ENCODE measurements around the gene MYL9.

DNA sequence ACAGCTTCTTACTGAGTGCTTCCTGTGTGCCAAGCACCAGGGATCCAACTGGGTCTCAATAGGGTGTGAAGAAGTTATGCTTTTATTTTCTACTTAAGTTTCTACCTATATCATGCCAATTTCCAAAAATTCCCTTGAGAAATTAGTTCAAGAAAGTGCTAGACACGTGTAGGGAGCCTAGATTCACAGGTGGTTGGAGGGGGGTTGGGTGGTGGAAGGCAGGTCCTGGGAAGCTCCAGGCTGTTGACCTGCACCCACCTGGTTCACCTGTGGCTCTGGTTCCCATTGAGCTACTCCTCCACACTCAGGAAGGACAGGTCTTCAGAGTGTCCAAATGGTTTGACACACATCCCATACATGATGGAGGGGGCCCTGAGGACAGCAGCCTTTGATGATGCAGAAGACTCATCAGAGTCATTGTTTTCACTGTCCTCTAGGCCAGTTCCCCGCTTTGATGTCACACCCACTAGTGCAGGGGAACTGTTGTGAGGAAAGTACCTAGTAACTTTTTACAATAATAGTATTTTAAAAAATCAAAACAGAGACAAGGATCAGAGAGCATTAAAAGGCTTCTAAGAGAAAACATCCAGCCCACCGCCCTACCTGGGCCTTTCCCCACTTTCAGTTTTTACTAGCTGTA, 39.8 kb upstream of the MYL9 start:
- TF ChIP-seq, protein P1, sequence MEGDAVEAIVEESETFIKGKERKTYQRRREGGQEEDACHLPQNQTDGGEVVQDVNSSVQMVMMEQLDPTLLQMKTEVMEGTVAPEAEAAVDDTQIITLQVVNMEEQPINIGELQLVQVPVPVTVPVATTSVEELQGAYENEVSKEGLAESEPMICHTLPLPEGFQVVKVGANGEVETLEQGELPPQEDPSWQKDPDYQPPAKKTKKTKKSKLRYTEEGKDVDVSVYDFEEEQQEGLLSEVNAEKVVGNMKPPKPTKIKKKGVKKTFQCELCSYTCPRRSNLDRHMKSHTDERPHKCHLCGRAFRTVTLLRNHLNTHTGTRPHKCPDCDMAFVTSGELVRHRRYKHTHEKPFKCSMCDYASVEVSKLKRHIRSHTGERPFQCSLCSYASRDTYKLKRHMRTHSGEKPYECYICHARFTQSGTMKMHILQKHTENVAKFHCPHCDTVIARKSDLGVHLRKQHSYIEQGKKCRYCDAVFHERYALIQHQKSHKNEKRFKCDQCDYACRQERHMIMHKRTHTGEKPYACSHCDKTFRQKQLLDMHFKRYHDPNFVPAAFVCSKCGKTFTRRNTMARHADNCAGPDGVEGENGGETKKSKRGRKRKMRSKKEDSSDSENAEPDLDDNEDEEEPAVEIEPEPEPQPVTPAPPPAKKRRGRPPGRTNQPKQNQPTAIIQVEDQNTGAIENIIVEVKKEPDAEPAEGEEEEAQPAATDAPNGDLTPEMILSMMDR (IDR thresholded peaks at IDR 0.05; ENCODE audit: low read depth, low read length, missing input control), result no peak
- TF ChIP-seq, protein P2, sequence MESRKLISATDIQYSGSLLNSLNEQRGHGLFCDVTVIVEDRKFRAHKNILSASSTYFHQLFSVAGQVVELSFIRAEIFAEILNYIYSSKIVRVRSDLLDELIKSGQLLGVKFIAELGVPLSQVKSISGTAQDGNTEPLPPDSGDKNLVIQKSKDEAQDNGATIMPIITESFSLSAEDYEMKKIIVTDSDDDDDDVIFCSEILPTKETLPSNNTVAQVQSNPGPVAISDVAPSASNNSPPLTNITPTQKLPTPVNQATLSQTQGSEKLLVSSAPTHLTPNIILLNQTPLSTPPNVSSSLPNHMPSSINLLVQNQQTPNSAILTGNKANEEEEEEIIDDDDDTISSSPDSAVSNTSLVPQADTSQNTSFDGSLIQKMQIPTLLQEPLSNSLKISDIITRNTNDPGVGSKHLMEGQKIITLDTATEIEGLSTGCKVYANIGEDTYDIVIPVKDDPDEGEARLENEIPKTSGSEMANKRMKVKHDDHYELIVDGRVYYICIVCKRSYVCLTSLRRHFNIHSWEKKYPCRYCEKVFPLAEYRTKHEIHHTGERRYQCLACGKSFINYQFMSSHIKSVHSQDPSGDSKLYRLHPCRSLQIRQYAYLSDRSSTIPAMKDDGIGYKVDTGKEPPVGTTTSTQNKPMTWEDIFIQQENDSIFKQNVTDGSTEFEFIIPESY (IDR thresholded peaks at IDR 0.05), result no peak

Measured in liver (tissue), 2 donors.